ENCODE data around the gene TMEM184C. TPM values are rescaled to one million over a fixed set of nuclear protein-coding genes. Genes with fewer than 3 reads are reported as not detected.

Gene TMEM184C
- polyA plus RNA-seq, 2 donors, result 3.0 to 6.8 TPM

- Histone ChIP-seq H3K4me1 (ENCODE audit: control insufficient read depth in 2 of 2, insufficient read depth in 2 of 2, low read length in 1 of 2) (no peaks in the 10 kb centered on the region), H3K27ac (ENCODE audit: low read depth in 2 of 2, low read length in 1 of 2) (no peak overlapping the region), H3K9me3 (ENCODE audit: control insufficient read depth in 2 of 2, insufficient read depth in 1 of 2, low read depth in 1 of 2, low read length in 1 of 2) (no peaks in the 10 kb centered on the region), H3K27me3 (ENCODE audit: control insufficient read depth in 1 of 2, insufficient read depth in 2 of 2, low read length in 2 of 2) (no peaks in the 10 kb centered on the region), H3K4me3 (ENCODE audit: low read depth in 1 of 2, low read length in 2 of 2) (no peak overlapping the region), H3K36me3 (ENCODE audit: control insufficient read depth in 2 of 2, insufficient read depth in 2 of 2, low read length in 1 of 2) (no peaks in the 10 kb centered on the region)
- 0% methylated on average over 1 of the region's 1 CpG for WGBS, 2 donors
Measured at GRCh38 chr4:147596981-147597380, 20.2 kb upstream of the TMEM184C start.

- no peaks in the 10 kb centered on the region for H3K27me3 ChIP-seq (ENCODE audit: control insufficient read depth in 1 of 2, insufficient read depth in 2 of 2, low read length in 2 of 2)
- H3K4me1 ChIP-seq (ENCODE audit: control insufficient read depth in 2 of 2, insufficient read depth in 2 of 2, low read length in 1 of 2), result no peaks in the 10 kb centered on the region
- no peak overlapping the region for H3K4me3 ChIP-seq (ENCODE audit: low read depth in 1 of 2, low read length in 2 of 2)
- no peaks in the 10 kb centered on the region for H3K36me3 ChIP-seq (ENCODE audit: control insufficient read depth in 2 of 2, insufficient read depth in 2 of 2, low read length in 1 of 2)
- WGBS, 2 donors, result 67 to 85% methylated on average over 2 of the region's 2 CpGs
- no peaks in the 10 kb centered on the region for H3K9me3 ChIP-seq (ENCODE audit: control insufficient read depth in 2 of 2, insufficient read depth in 1 of 2, low read depth in 1 of 2, low read length in 1 of 2)
- H3K27ac ChIP-seq (ENCODE audit: low read depth in 2 of 2, low read length in 1 of 2), result no peak overlapping the region
Measured at GRCh38 chr4:147597561-147597960, 19.6 kb upstream of the TMEM184C start.

- no peaks in the 10 kb centered on the region for H3K9me3 ChIP-seq (ENCODE audit: control insufficient read depth in 2 of 2, insufficient read depth in 1 of 2, low read depth in 1 of 2, low read length in 1 of 2)
- H3K36me3 ChIP-seq (ENCODE audit: control insufficient read depth in 2 of 2, insufficient read depth in 2 of 2, low read length in 1 of 2), result no peaks in the 10 kb centered on the region
- no peaks in the 10 kb centered on the region for H3K27me3 ChIP-seq (ENCODE audit: control insufficient read depth in 1 of 2, insufficient read depth in 2 of 2, low read length in 2 of 2)
- H3K27ac ChIP-seq (ENCODE audit: low read depth in 2 of 2, low read length in 1 of 2), result no peak overlapping the region
- H3K4me1 ChIP-seq (ENCODE audit: control insufficient read depth in 2 of 2, insufficient read depth in 2 of 2, low read length in 1 of 2), result no peaks in the 10 kb centered on the region
- 91 to 92% methylated on average over 1 of the region's 1 CpG for WGBS, 2 donors
- no peak overlapping the region for H3K4me3 ChIP-seq (ENCODE audit: low read depth in 1 of 2, low read length in 2 of 2)
Measured at GRCh38 chr4:147599206-147599605, 18.0 kb upstream of the TMEM184C start.

- no peaks in the 10 kb centered on the region for H3K4me1 ChIP-seq (ENCODE audit: control insufficient read depth in 2 of 2, insufficient read depth in 2 of 2, low read length in 1 of 2)
- H3K27ac ChIP-seq (ENCODE audit: low read depth in 2 of 2, low read length in 1 of 2), result no peak overlapping the region
- WGBS, 2 donors, result 78 to 92% methylated on average over 3 of the region's 3 CpGs
- no peaks in the 10 kb centered on the region for H3K9me3 ChIP-seq (ENCODE audit: control insufficient read depth in 2 of 2, insufficient read depth in 1 of 2, low read depth in 1 of 2, low read length in 1 of 2)
- H3K4me3 ChIP-seq (ENCODE audit: low read depth in 1 of 2, low read length in 2 of 2), result no peak overlapping the region
- H3K36me3 ChIP-seq (ENCODE audit: control insufficient read depth in 2 of 2, insufficient read depth in 2 of 2, low read length in 1 of 2), result no peaks in the 10 kb centered on the region
- H3K27me3 ChIP-seq (ENCODE audit: control insufficient read depth in 1 of 2, insufficient read depth in 2 of 2, low read length in 2 of 2), result no peaks in the 10 kb centered on the region
Measured at GRCh38 chr4:147599769-147600168, 17.4 kb upstream of the TMEM184C start.

- Histone ChIP-seq H3K4me3 (ENCODE audit: low read depth in 1 of 2, low read length in 2 of 2) (no peak overlapping the region), H3K9me3 (ENCODE audit: control insufficient read depth in 2 of 2, insufficient read depth in 1 of 2, low read depth in 1 of 2, low read length in 1 of 2) (no peaks in the 10 kb centered on the region), H3K36me3 (ENCODE audit: control insufficient read depth in 2 of 2, insufficient read depth in 2 of 2, low read length in 1 of 2) (no peaks in the 10 kb centered on the region), H3K27ac (ENCODE audit: low read depth in 2 of 2, low read length in 1 of 2) (no peak overlapping the region), H3K4me1 (ENCODE audit: control insufficient read depth in 2 of 2, insufficient read depth in 2 of 2, low read length in 1 of 2) (no peaks in the 10 kb centered on the region), H3K27me3 (ENCODE audit: control insufficient read depth in 1 of 2, insufficient read depth in 2 of 2, low read length in 2 of 2) (no peaks in the 10 kb centered on the region)
Measured at GRCh38 chr4:147605499-147605898, 11.7 kb upstream of the TMEM184C start.

GRCh38 chr4:147607471-147607870, 9.7 kb upstream of the TMEM184C start:
- Histone ChIP-seq H3K36me3 (ENCODE audit: control insufficient read depth in 2 of 2, insufficient read depth in 2 of 2, low read length in 1 of 2) (no peaks in the 10 kb centered on the region), H3K4me1 (ENCODE audit: control insufficient read depth in 2 of 2, insufficient read depth in 2 of 2, low read length in 1 of 2) (no peaks in the 10 kb centered on the region), H3K4me3 (ENCODE audit: low read depth in 1 of 2, low read length in 2 of 2) (no peak overlapping the region), H3K9me3 (ENCODE audit: control insufficient read depth in 2 of 2, insufficient read depth in 1 of 2, low read depth in 1 of 2, low read length in 1 of 2) (no peaks in the 10 kb centered on the region), H3K27me3 (ENCODE audit: control insufficient read depth in 1 of 2, insufficient read depth in 2 of 2, low read length in 2 of 2) (no peaks in the 10 kb centered on the region), H3K27ac (ENCODE audit: low read depth in 2 of 2, low read length in 1 of 2) (no peak overlapping the region)
- WGBS, 2 donors, result 77% methylated on average over 1 of the region's 1 CpG

- no peak overlapping the region for H3K4me3 ChIP-seq (ENCODE audit: low read depth in 1 of 2, low read length in 2 of 2)
- H3K27me3 ChIP-seq (ENCODE audit: control insufficient read depth in 1 of 2, insufficient read depth in 2 of 2, low read length in 2 of 2), result no peaks in the 10 kb centered on the region
- H3K36me3 ChIP-seq (ENCODE audit: control insufficient read depth in 2 of 2, insufficient read depth in 2 of 2, low read length in 1 of 2), result no peaks in the 10 kb centered on the region
- no peaks in the 10 kb centered on the region for H3K4me1 ChIP-seq (ENCODE audit: control insufficient read depth in 2 of 2, insufficient read depth in 2 of 2, low read length in 1 of 2)
- H3K9me3 ChIP-seq (ENCODE audit: control insufficient read depth in 2 of 2, insufficient read depth in 1 of 2, low read depth in 1 of 2, low read length in 1 of 2), result no peaks in the 10 kb centered on the region
- no peak overlapping the region for H3K27ac ChIP-seq (ENCODE audit: low read depth in 2 of 2, low read length in 1 of 2)
- 79 to 85% methylated on average over 1 of the region's 1 CpG for WGBS, 2 donors
Measured at GRCh38 chr4:147610686-147611085, 6.5 kb upstream of the TMEM184C start.

GRCh38 chr4:147616849-147617172, 386 bp upstream of the TMEM184C start:
- H3K27ac ChIP-seq (ENCODE audit: low read depth in 2 of 2, low read length in 1 of 2), result peak overlapping the region; percentile 37 to 90
- no peaks in the 10 kb centered on the region for H3K9me3 ChIP-seq (ENCODE audit: control insufficient read depth in 2 of 2, insufficient read depth in 1 of 2, low read depth in 1 of 2, low read length in 1 of 2)
- H3K27me3 ChIP-seq (ENCODE audit: control insufficient read depth in 1 of 2, insufficient read depth in 2 of 2, low read length in 2 of 2), result peaks cover 0 to 2% of the 10 kb centered on the region in 2 donors
- 30 to 32% methylated on average over 6 of the region's 6 CpGs for WGBS, 2 donors
- peak overlapping the region; percentile 73 to 90 for H3K4me3 ChIP-seq (ENCODE audit: low read depth in 1 of 2, low read length in 2 of 2)
- H3K36me3 ChIP-seq (ENCODE audit: control insufficient read depth in 2 of 2, insufficient read depth in 2 of 2, low read length in 1 of 2), result no peaks in the 10 kb centered on the region
- H3K4me1 ChIP-seq (ENCODE audit: control insufficient read depth in 2 of 2, insufficient read depth in 2 of 2, low read length in 1 of 2), result no peaks in the 10 kb centered on the region

- 10% methylated on average over 17 of the region's 17 CpGs for WGBS, 2 donors
- no peaks in the 10 kb centered on the region for H3K4me1 ChIP-seq (ENCODE audit: control insufficient read depth in 2 of 2, insufficient read depth in 2 of 2, low read length in 1 of 2)
- no peaks in the 10 kb centered on the region for H3K9me3 ChIP-seq (ENCODE audit: control insufficient read depth in 2 of 2, insufficient read depth in 1 of 2, low read depth in 1 of 2, low read length in 1 of 2)
- peak overlapping the region; percentile 90 to 93 for H3K27ac ChIP-seq (ENCODE audit: low read depth in 2 of 2, low read length in 1 of 2)
- peaks cover 0 to 2% of the 10 kb centered on the region in 2 donors for H3K27me3 ChIP-seq (ENCODE audit: control insufficient read depth in 1 of 2, insufficient read depth in 2 of 2, low read length in 2 of 2)
- peak overlapping the region; percentile 73 to 90 for H3K4me3 ChIP-seq (ENCODE audit: low read depth in 1 of 2, low read length in 2 of 2)
- H3K36me3 ChIP-seq (ENCODE audit: control insufficient read depth in 2 of 2, insufficient read depth in 2 of 2, low read length in 1 of 2), result no peaks in the 10 kb centered on the region
Measured at GRCh38 chr4:147617841-147618691, 869 bp downstream of the TMEM184C start.

- H3K36me3 ChIP-seq (ENCODE audit: control insufficient read depth in 2 of 2, insufficient read depth in 2 of 2, low read length in 1 of 2), result no peaks in the 10 kb centered on the region
- no peaks in the 10 kb centered on the region for H3K4me1 ChIP-seq (ENCODE audit: control insufficient read depth in 2 of 2, insufficient read depth in 2 of 2, low read length in 1 of 2)
- H3K27ac ChIP-seq (ENCODE audit: low read depth in 2 of 2, low read length in 1 of 2), result no peak overlapping the region
- no peaks in the 10 kb centered on the region for H3K9me3 ChIP-seq (ENCODE audit: control insufficient read depth in 2 of 2, insufficient read depth in 1 of 2, low read depth in 1 of 2, low read length in 1 of 2)
- no peak overlapping the region for H3K4me3 ChIP-seq (ENCODE audit: low read depth in 1 of 2, low read length in 2 of 2)
- WGBS, 2 donors, result 73 to 79% methylated on average over 2 of the region's 2 CpGs
- H3K27me3 ChIP-seq (ENCODE audit: control insufficient read depth in 1 of 2, insufficient read depth in 2 of 2, low read length in 2 of 2), result peaks cover 0 to 2% of the 10 kb centered on the region in 2 donors
Measured at GRCh38 chr4:147620315-147620714, 3.1 kb downstream of the TMEM184C start.

Measured in esophagus (tissue), 2 donors.